Ishikawa (cell line): ENCODE results near the gene ACYP2.

Experiments
- CEBPB ChIP-seq: IDR thresholded peaks from 2 replicates; pipeline ENCODE4 v1.6.1; 2012
- CREB1 ChIP-seq: IDR thresholded peaks from 2 replicates; pipeline ENCODE4 v1.6.1; 2012; ENCODE audit warnings: low read depth
- RAD21 ChIP-seq: IDR thresholded peaks from 2 replicates; pipeline ENCODE4 v1.6.1; 2012; ENCODE audit warnings: low read depth
- REST ChIP-seq: IDR thresholded peaks from 2 replicates; pipeline ENCODE4 v1.6.1; 2012; ENCODE audit warnings: low read depth, mild to moderate bottlenecking

DNA sequence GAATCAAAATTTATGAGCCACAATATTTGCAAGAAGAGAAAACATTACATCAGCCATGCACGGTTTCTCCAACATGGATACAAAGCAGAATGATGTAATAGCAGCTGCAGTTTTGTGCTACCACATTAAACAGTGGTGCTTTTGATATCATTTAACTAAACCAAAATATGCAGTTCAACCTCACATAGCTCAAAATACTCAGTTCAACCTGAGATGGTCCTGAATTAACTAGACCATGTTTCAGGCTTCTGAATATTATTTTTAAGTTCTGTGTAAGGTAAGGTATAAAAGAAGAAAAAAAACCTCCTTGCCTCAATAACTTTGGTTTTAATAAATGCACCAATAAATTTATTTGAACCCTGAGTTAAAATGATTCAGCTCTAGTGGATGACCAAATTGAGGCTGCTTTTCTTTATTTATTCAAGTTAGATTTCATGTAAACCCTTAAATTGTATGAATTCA is 159.4 kb downstream of the ACYP2 start:
- TF ChIP-seq CEBPB (no peak), CREB1 (no peak), RAD21 (no peak), REST (no peak)
